Measurements from ENCODE around the gene KLHDC10. TPM values are rescaled to one million over a fixed set of nuclear protein-coding genes. Genes with fewer than 3 reads are reported as not detected.

The KLHDC10 gene
- total RNA-seq, 4 donors from 2014 or later = 17.8 to 26.9 (median 22.3) TPM

GRCh38 chr7:130086938-130087337 lies 16.6 kb downstream of the KLHDC10 start:
- DNase-seq (ENCODE audit: low spot score in 2 of 2) = no peak
- Histone ChIP-seq H3K9me3 (no peaks in the 10 kb centered on the region), H3K27me3 (no peaks in the 10 kb centered on the region), H3K27ac (no peak overlapping the region), H3K4me3 (no peak overlapping the region), H3K4me1 (peaks cover 6% of the 10 kb centered on the region), H3K36me3 (no peaks in the 10 kb centered on the region)
- no peak for TF ChIP-seq EP300 (IDR thresholded peaks at IDR 0.05)
- no peak for TF ChIP-seq POLR2AphosphoS5 (IDR thresholded peaks at IDR 0.05)
- no peak for TF ChIP-seq POLR2A (IDR thresholded peaks at IDR 0.05)
- TF ChIP-seq, protein P1, sequence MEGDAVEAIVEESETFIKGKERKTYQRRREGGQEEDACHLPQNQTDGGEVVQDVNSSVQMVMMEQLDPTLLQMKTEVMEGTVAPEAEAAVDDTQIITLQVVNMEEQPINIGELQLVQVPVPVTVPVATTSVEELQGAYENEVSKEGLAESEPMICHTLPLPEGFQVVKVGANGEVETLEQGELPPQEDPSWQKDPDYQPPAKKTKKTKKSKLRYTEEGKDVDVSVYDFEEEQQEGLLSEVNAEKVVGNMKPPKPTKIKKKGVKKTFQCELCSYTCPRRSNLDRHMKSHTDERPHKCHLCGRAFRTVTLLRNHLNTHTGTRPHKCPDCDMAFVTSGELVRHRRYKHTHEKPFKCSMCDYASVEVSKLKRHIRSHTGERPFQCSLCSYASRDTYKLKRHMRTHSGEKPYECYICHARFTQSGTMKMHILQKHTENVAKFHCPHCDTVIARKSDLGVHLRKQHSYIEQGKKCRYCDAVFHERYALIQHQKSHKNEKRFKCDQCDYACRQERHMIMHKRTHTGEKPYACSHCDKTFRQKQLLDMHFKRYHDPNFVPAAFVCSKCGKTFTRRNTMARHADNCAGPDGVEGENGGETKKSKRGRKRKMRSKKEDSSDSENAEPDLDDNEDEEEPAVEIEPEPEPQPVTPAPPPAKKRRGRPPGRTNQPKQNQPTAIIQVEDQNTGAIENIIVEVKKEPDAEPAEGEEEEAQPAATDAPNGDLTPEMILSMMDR (IDR thresholded peaks at IDR 0.05) = no peak

DNA sequence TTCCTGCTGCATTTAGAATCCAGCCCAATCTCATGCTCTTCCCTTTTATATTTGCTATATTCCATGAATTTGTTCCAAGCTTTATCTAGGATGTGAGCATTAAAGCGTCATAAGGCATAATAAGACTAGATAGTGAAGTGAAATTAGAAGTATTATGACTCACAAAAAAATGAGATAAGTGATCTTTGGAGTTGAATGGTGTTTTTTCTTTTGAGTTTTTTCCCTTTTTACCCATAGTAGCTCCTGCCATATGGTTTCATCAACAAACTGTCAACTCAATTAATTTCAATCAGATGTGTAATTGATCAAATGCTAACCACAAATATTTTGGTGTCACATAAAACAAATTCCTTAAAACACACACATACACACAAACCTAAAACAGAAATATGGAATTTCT lies 17.0 kb downstream of the KLHDC10 start:
- Histone ChIP-seq H3K27ac (no peak overlapping the region), H3K4me1 (peaks cover 6% of the 10 kb centered on the region), H3K36me3 (no peaks in the 10 kb centered on the region), H3K9me3 (no peaks in the 10 kb centered on the region), H3K27me3 (no peaks in the 10 kb centered on the region), H3K4me3 (no peak overlapping the region)
- 51% methylated on average over 1 of the region's 1 CpG for WGBS
- TF ChIP-seq EP300 (IDR thresholded peaks at IDR 0.05) (no peak), POLR2AphosphoS5 (IDR thresholded peaks at IDR 0.05) (no peak), POLR2A (IDR thresholded peaks at IDR 0.05) (no peak)
- TF ChIP-seq, protein P1 (IDR thresholded peaks at IDR 0.05) = no peak
- DNase-seq (ENCODE audit: low spot score in 2 of 2) = no peak

DNA sequence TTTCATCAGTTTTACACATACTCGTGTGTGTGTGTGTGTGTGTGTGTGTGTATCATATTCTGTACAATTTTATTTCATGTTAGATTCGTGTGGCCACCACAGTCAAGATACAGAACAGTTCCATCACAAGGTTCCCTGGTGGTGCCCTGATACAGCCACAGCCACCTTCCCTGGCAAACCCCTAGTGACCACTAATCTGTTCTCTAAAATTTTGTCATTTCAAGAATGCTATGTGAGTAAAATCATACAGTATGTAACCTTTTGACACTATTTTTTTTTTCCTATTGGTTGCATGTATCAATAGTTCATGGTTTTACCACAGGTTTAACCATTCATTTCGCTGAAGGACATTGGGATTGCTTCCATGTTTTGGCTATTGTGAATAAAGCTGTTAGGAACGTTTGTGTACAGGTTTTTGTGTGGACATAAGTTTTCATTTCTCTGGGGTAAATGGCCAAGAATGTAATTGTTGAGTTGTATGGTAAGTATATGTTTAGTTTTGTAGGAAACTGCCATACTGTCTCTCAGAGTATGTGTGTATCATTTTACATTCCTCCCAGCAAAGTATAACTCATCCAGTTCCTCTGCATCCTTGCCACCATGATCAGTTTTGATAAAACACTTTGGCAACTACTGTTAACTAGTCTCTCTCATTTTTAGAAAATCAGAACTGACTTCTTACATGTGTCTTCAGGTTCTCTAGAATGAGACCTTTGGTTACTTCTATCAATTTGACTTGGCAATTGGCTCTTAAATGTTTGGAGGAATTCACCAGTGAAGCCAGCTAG lies 20.6 kb downstream of the KLHDC10 start:
- no peaks in the 10 kb centered on the region for H3K36me3 ChIP-seq
- TF ChIP-seq POLR2AphosphoS5 (IDR thresholded peaks at IDR 0.05) = no peak
- no peak for TF ChIP-seq EP300 (IDR thresholded peaks at IDR 0.05)
- TF ChIP-seq POLR2A (IDR thresholded peaks at IDR 0.05) = no peak
- TF ChIP-seq, protein P1 (IDR thresholded peaks at IDR 0.05) = no peak
- WGBS = 70% methylated on average over 4 of the region's 4 CpGs
- DNase-seq (ENCODE audit: low spot score in 2 of 2) = no peak
- H3K27me3 ChIP-seq = no peaks in the 10 kb centered on the region
- no peaks in the 10 kb centered on the region for H3K9me3 ChIP-seq
- H3K4me3 ChIP-seq = no peak overlapping the region
- H3K4me1 ChIP-seq = peaks cover 13% of the 10 kb centered on the region
- H3K27ac ChIP-seq = no peak overlapping the region

GRCh38 chr7:130091999-130092398 lies 21.7 kb downstream of the KLHDC10 start:
- no peak for DNase-seq (ENCODE audit: low spot score in 2 of 2)
- Histone ChIP-seq H3K4me3 (no peak overlapping the region), H3K9me3 (no peaks in the 10 kb centered on the region), H3K27me3 (no peaks in the 10 kb centered on the region), H3K27ac (no peak overlapping the region), H3K36me3 (no peaks in the 10 kb centered on the region), H3K4me1 (peaks cover 12% of the 10 kb centered on the region)
- whole genome bisulfite sequencing = 93% methylated on average over 1 of the region's 1 CpG
- TF ChIP-seq, protein P1 (IDR thresholded peaks at IDR 0.05) = no peak
- TF ChIP-seq POLR2AphosphoS5 (IDR thresholded peaks at IDR 0.05) (no peak), EP300 (IDR thresholded peaks at IDR 0.05) (no peak), POLR2A (IDR thresholded peaks at IDR 0.05) (no peak)

DNA sequence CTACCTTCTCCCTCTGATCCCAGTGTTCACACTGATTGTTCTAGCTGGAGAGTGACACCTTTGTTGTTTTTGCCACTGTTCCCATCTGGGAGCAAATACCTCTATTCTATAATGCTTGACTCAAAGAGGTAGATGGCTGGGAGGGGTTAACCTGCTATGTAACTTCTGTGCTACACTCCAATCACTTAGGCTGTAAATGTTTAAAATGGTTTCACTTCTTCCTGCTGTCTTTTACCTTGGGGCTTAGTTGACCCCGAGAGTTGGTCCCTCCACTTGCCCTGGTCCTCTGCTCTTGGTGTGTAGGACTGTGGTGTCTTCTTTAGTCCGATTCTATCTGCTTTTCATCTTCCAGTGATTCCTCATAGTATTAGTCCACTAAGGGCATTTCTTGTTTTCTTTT lies 22.3 kb downstream of the KLHDC10 start:
- H3K4me1 ChIP-seq = peaks cover 7% of the 10 kb centered on the region
- no peaks in the 10 kb centered on the region for H3K36me3 ChIP-seq
- no peak for DNase-seq (ENCODE audit: low spot score in 2 of 2)
- no peaks in the 10 kb centered on the region for H3K27me3 ChIP-seq
- H3K9me3 ChIP-seq = no peaks in the 10 kb centered on the region
- 93% methylated on average over 2 of the region's 2 CpGs for WGBS
- H3K27ac ChIP-seq = no peak overlapping the region
- TF ChIP-seq, protein P1 (IDR thresholded peaks at IDR 0.05) = no peak
- TF ChIP-seq EP300 (IDR thresholded peaks at IDR 0.05) (no peak), POLR2AphosphoS5 (IDR thresholded peaks at IDR 0.05) (no peak), POLR2A (IDR thresholded peaks at IDR 0.05) (no peak)
- no peak overlapping the region for H3K4me3 ChIP-seq
